Keratinocyte (primary cell): ENCODE data around the gene BPGM. TPM values are rescaled to one million over a fixed set of nuclear protein-coding genes. Genes with fewer than 3 reads are reported as not detected.

ENCODE experiments used
- DNase-seq: peaks from one replicate; pipeline ENCODE4 v3.0.0-alpha.2; 2011; ENCODE audit warnings: low read depth, missing footprints, low spot score
- FAIRE-seq: peaks from 2 replicates; lab custom pipeline; 2011; peaks lifted over from hg19 to GRCh38; lab: Jason Lieb, UNC
- H2AFZ ChIP-seq: 2 replicates; pipeline ENCODE4 v1.6.0; 2012; ENCODE audit warnings: low read length, control low read depth, inconsistent platforms; ENCODE audit not compliant: control insufficient read depth
- H3K27ac ChIP-seq: 2 replicates; pipeline ENCODE4 v1.5.1; 2011; ENCODE audit warnings: low read length; ENCODE audit not compliant: control insufficient read depth, insufficient read depth
- H3K27me3 ChIP-seq: 3 replicates; pipeline ENCODE4 v1.6.0; 2011; ENCODE audit warnings: low read length; ENCODE audit not compliant: control insufficient read depth, insufficient read depth; ENCODE audit errors: extremely low read depth
- H3K36me3 ChIP-seq, 2 experiments: 2 replicates in 1 of 2; 3 replicates in 1 of 2; pipeline ENCODE4 v1.5.1; 2011; ENCODE audit warnings: low read length in 2 of 2, mild to moderate bottlenecking in 1 of 2; ENCODE audit not compliant: control insufficient read depth in 2 of 2, insufficient read depth in 2 of 2; ENCODE audit errors: extremely low read depth in 1 of 2
- H3K4me1 ChIP-seq: 3 replicates; pipeline ENCODE4 v1.5.1; 2011; ENCODE audit warnings: low read length; ENCODE audit not compliant: control insufficient read depth, insufficient read depth; ENCODE audit errors: extremely low read depth
- H3K4me2 ChIP-seq: 3 replicates; pipeline ENCODE4 v1.6.0; 2011; ENCODE audit warnings: low read depth, low read length; ENCODE audit not compliant: control insufficient read depth, insufficient read depth; ENCODE audit errors: extremely low read depth
- H3K4me3 ChIP-seq, 3 experiments: fragments of 200-600 bp in 1 of 3; sonication (generic) in 1 of 3; 2 replicates in 2 of 3; 3 replicates in 1 of 3; pipeline ENCODE4 v1.5.1; 2011 to 2016; ENCODE audit warnings: low read length in 3 of 3, mild to moderate bottlenecking in 3 of 3, control low read depth in 2 of 3, inconsistent platforms in 1 of 3, low read depth in 1 of 3, mixed read lengths in 1 of 3, mixed run types in 1 of 3, moderate library complexity in 1 of 3; ENCODE audit not compliant: control insufficient read depth in 2 of 3, insufficient read depth in 2 of 3; ENCODE audit errors: extremely low read depth in 1 of 3
- H3K79me2 ChIP-seq: 2 replicates; pipeline ENCODE4 v1.6.0; 2012; ENCODE audit warnings: low read length; ENCODE audit not compliant: control insufficient read depth, insufficient read depth
- H3K9ac ChIP-seq: 3 replicates; pipeline ENCODE4 v1.6.0; 2011; ENCODE audit warnings: low read length; ENCODE audit not compliant: control insufficient read depth, insufficient read depth; ENCODE audit errors: extremely low read depth
- H3K9me1 ChIP-seq: 3 replicates; pipeline ENCODE4 v1.6.0; 2011; ENCODE audit warnings: low read length; ENCODE audit not compliant: control insufficient read depth, insufficient read depth; ENCODE audit errors: extremely low read depth
- H3K9me3 ChIP-seq: 2 replicates; pipeline ENCODE4 v1.5.1; 2012; ENCODE audit warnings: low read depth, low read length; ENCODE audit not compliant: control insufficient read depth
- H4K20me1 ChIP-seq: 3 replicates; pipeline ENCODE4 v1.6.0; 2011; ENCODE audit warnings: low read length; ENCODE audit not compliant: control insufficient read depth, insufficient read depth; ENCODE audit errors: extremely low read depth
- CTCF ChIP-seq, 3 experiments: IDR thresholded peaks in 1 of 3; conservative IDR thresholded peaks in 1 of 3; optimal IDR thresholded peaks in 1 of 3; 2 replicates in 2 of 3; 3 replicates in 1 of 3; pipeline versions ENCODE3 to v1.5.1; 2011; ENCODE audit warnings: low read length in 3 of 3, mild to moderate bottlenecking in 3 of 3, moderate library complexity in 2 of 3, control low read depth in 1 of 3, inconsistent platforms in 1 of 3; ENCODE audit not compliant: insufficient read depth in 2 of 3; ENCODE audit errors: extremely low read depth in 1 of 3
- EZH2 ChIP-seq: IDR thresholded peaks from one replicate; pipeline ENCODE4 v1.6.1; 2012; ENCODE audit warnings: inconsistent platforms, mild to moderate bottlenecking, low read length, moderate library complexity
- dilution Hi-C: fragments of 300-500 bp; cut with MboI; formaldehyde crosslinking; loops from one replicate; pipeline ENCODE4 v1.7.0; 2020; ENCODE audit warnings: low sequenced_read_pairs; ENCODE audit not compliant: extremely low pct_ligation_motif_present
- polyA plus RNA-seq, 5 experiments: library from polyadenylated mRNA; depleted of rRNA in 3 of 5; stranded (reverse) in 3 of 5; stranded (forward) in 1 of 5; unstranded in 1 of 5; fragments of >200 nt; gene quantifications; 1 replicate in 1 of 5; 2 replicates in 3 of 5; 3 replicates in 1 of 5; pipeline versions ENCODE4 v1.2.1 to v1.2.3, GENCODE V29; 2011 to 2012; ENCODE audit warnings: missing spikeins in 2 of 5, low read depth in 1 of 5, low replicate concordance in 1 of 5

BPGM gene
- polyA plus RNA-seq, 1 donor (not counting 4 experiments of a cell fraction or from before 2014, with no cell fraction given), result 31.2 TPM

- no peak overlapping the region for H3K27ac ChIP-seq
- dilution Hi-C loops, result no loop called here
- no peak for FAIRE-seq
Observed at GRCh38 chr7:134703241-134703594, 56.6 kb downstream of the BPGM start.

GRCh38 chr7:134703782-134704181 lies 57.1 kb downstream of the BPGM start:
- Histone ChIP-seq H3K27ac (no peak overlapping the region), H3K4me3 (no peak overlapping the region), H3K79me2 (no peaks in the 10 kb centered on the region), H2AFZ (no peak overlapping the region), H3K36me3 (no peaks in the 10 kb centered on the region), H3K9me3 (no peaks in the 10 kb centered on the region), H3K9me1 (no peaks in the 10 kb centered on the region), H3K9ac (no peak overlapping the region), H3K4me2 (no peak overlapping the region), H4K20me1 (no peaks in the 10 kb centered on the region), H3K27me3 (no peaks in the 10 kb centered on the region), H3K4me1 (peaks cover 6% of the 10 kb centered on the region)
- dilution Hi-C loops, result no loop called here
- TF ChIP-seq EZH2 (no peak), CTCF (optimal IDR thresholded peaks at IDR 0.05 in 1 of 3, IDR thresholded peaks at IDR 0.05 in 1 of 3, conservative IDR thresholded peaks at IDR 0.05 in 1 of 3; ENCODE audit: extremely low read depth in 1 of 3, insufficient read depth in 2 of 3, low read length in 3 of 3) (no peak)
- no peak for FAIRE-seq
- DNase-seq, result no peak

More at GRCh38 chr7:134703241-134703594, 56.6 kb downstream of the BPGM start:
- DNase-seq, result no peak
- Histone ChIP-seq H3K4me1 (peaks cover 6% of the 10 kb centered on the region), H4K20me1 (no peaks in the 10 kb centered on the region), H3K9ac (no peak overlapping the region), H3K36me3 (no peaks in the 10 kb centered on the region), H3K4me2 (no peak overlapping the region), H3K27me3 (no peaks in the 10 kb centered on the region), H3K9me3 (no peaks in the 10 kb centered on the region), H3K9me1 (no peaks in the 10 kb centered on the region), H3K4me3 (no peak overlapping the region), H2AFZ (no peak overlapping the region), H3K79me2 (no peaks in the 10 kb centered on the region)
- TF ChIP-seq EZH2, result no peak
- no peak for TF ChIP-seq CTCF (optimal IDR thresholded peaks at IDR 0.05 in 1 of 3, IDR thresholded peaks at IDR 0.05 in 1 of 3, conservative IDR thresholded peaks at IDR 0.05 in 1 of 3; ENCODE audit: extremely low read depth in 1 of 3, insufficient read depth in 2 of 3, low read length in 3 of 3)
